Colonic mucosa (tissue), 4 donors: ENCODE data around the gene MRPL53. TPM values are rescaled to one million over a fixed set of nuclear protein-coding genes. Genes with fewer than 3 reads are reported as not detected.
A peak's percentile ranks its signal among the peaks of the same experiment; 100 is the strongest.

Experiments used
- DNase-seq: peaks from one replicate; pipeline ENCODE4 v3.0.0-alpha.2; 2020
- H3K27ac ChIP-seq: fragments of 200-600 bp; one replicate; pipeline ENCODE4 v1.8.0; 2021
- H3K27me3 ChIP-seq: fragments of 200-600 bp; one replicate; pipeline ENCODE4 v1.8.0; 2021
- H3K36me3 ChIP-seq: fragments of 200-600 bp; one replicate; pipeline ENCODE4 v1.8.0; 2021
- H3K4me1 ChIP-seq: fragments of 200-600 bp; one replicate; pipeline ENCODE4 v1.8.0; 2021; ENCODE audit warnings: mild to moderate bottlenecking
- H3K4me3 ChIP-seq: fragments of 200-600 bp; one replicate; pipeline ENCODE4 v1.8.0; 2021
- H3K9ac ChIP-seq, 2 donors: one replicate each; pipeline ENCODE4 v1.7.0; 2013; ENCODE audit warnings: control low read depth in 2 of 2, low read depth in 2 of 2, low read length in 2 of 2
- H3K9me3 ChIP-seq: fragments of 200-600 bp; one replicate; pipeline ENCODE4 v1.8.0; 2021
- CTCF ChIP-seq: fragments of 200-600 bp; IDR thresholded peaks from one replicate; pipeline ENCODE4 v1.8.0; 2022; ENCODE audit warnings: antibody characterized with exemption, mild to moderate bottlenecking
- intact Hi-C: fragments of 100-400 bp; cut with DNase I; formaldehyde crosslinking; loops from one replicate; pipeline ENCODE4 v1.14.1; 2022
- total RNA-seq, 2 donors: library from RNA; stranded (reverse); fragmentation: NEBNext Ultra II Directional in 1 of 2; extraction: Animal tissue kit (Norgen Biotek cat#: 25700) in 1 of 2; gene quantifications; one replicate each; pipeline ENCODE4 v1.2.1, GENCODE V29; 2021
- donor health status: healthy.
- donor health status: DM: no; HTN: no; CAD: no.
- donor health status: DM: no; HTN: no; CAD: no.

The MRPL53 gene
- total RNA-seq = 10 to 100 TPM; 64.6 to 90.3 TPM

GRCh38 chr2:74472086-74472944 lies at the start of gene MRPL53:
MRPL53 (minus strand) TSS chr2:74472680; CDS start chr2:74472660, 20 bp downstream.
- intact Hi-C loops = no loop called here
- peak within 1 kb of the TSS; percentile 55 for H3K4me3 ChIP-seq
- no peak for TF ChIP-seq CTCF
- H3K36me3 ChIP-seq = peaks cover 4% of the 10 kb centered on the region
- no peaks in the 10 kb centered on the region for H3K9me3 ChIP-seq
- peak within 1 kb of the TSS; percentile 88 for H3K27ac ChIP-seq
- peak within 1 kb of the TSS; percentile 84 to 96 for H3K9ac ChIP-seq
- H3K27me3 ChIP-seq = no peaks in the 10 kb centered on the region
- peaks cover 9% of the 10 kb centered on the region for H3K4me1 ChIP-seq
- DNase-seq = peak; percentile 96

- TF ChIP-seq CTCF = no peak
- Histone ChIP-seq H3K4me3 (no peak overlapping the region), H3K9ac (no peak overlapping the region), H3K4me1 (peaks cover 18% of the 10 kb centered on the region), H3K27me3 (peaks cover 50% of the 10 kb centered on the region), H3K27ac (no peak overlapping the region), H3K9me3 (no peaks in the 10 kb centered on the region), H3K36me3 (no peaks in the 10 kb centered on the region)
- DNase-seq = no peak
- intact Hi-C loops = no loop called here
Observed at GRCh38 chr2:74516650-74517049, 44.2 kb upstream of the MRPL53 start.

- Histone ChIP-seq H3K9ac (no peak overlapping the region), H3K36me3 (no peaks in the 10 kb centered on the region), H3K27me3 (peaks cover 55% of the 10 kb centered on the region), H3K9me3 (no peaks in the 10 kb centered on the region), H3K27ac (no peak overlapping the region), H3K4me3 (peak overlapping the region; percentile 31), H3K4me1 (peaks cover 18% of the 10 kb centered on the region)
- intact Hi-C loops = no loop called here
- no peak for TF ChIP-seq CTCF
- DNase-seq = peak; percentile 77
Observed at GRCh38 chr2:74515981-74516633, 43.6 kb upstream of the MRPL53 start.

- intact Hi-C loops = no loop called here
- Histone ChIP-seq H3K4me3 (peak overlapping the region; percentile 31), H3K9me3 (no peaks in the 10 kb centered on the region), H3K4me1 (peaks cover 18% of the 10 kb centered on the region), H3K27ac (no peak overlapping the region), H3K9ac (no peak overlapping the region), H3K27me3 (peaks cover 60% of the 10 kb centered on the region), H3K36me3 (no peaks in the 10 kb centered on the region)
- no peak for TF ChIP-seq CTCF
- DNase-seq = no peak
Observed at GRCh38 chr2:74515271-74515980, 42.9 kb upstream of the MRPL53 start.
